Endothelial cell of umbilical vein (primary cell): Measurements from ENCODE around the gene TM9SF3.

Experiments
- CTCF ChIP-seq, 2 donors: IDR thresholded peaks; 1 replicate in 1 of 2; 2 replicates in 1 of 2; pipeline ENCODE4 v1.5.1; 2011; ENCODE audit warnings: low read length in 2 of 2, mild to moderate bottlenecking in 2 of 2, moderate library complexity in 2 of 2, control low read depth in 1 of 2, inconsistent platforms in 1 of 2, low read depth in 1 of 2; ENCODE audit not compliant: insufficient read depth in 1 of 2; ENCODE audit errors: extremely low read depth in 1 of 2
- EZH2 ChIP-seq: IDR thresholded peaks from 2 replicates; pipeline ENCODE4 v1.6.1; 2012; ENCODE audit warnings: borderline replicate concordance, low read depth, mild to moderate bottlenecking, moderate library complexity, low read length, inconsistent platforms; ENCODE audit not compliant: severe bottlenecking
- POLR2A ChIP-seq: IDR thresholded peaks from 2 replicates; pipeline ENCODE4 v1.6.1; 2012; ENCODE audit warnings: low read depth, mild to moderate bottlenecking, control low read depth, low read length
- POLR2AphosphoS5 ChIP-seq: IDR thresholded peaks from 2 replicates; pipeline ENCODE4 v1.6.1; 2012; ENCODE audit warnings: low read depth, mild to moderate bottlenecking, control low read depth, low read length, moderate library complexity; ENCODE audit not compliant: insufficient read depth

GRCh38 chr10:96507044-96507443 is 79.8 kb downstream of the TM9SF3 start:
- no peak for TF ChIP-seq POLR2AphosphoS5
- TF ChIP-seq POLR2A, result no peak
- TF ChIP-seq CTCF (IDR thresholded peaks at IDR 0.05; ENCODE audit: extremely low read depth in 1 of 2, insufficient read depth in 1 of 2, low read depth in 1 of 2, low read length in 2 of 2), result no peak
- TF ChIP-seq EZH2, result no peak
